K562 (cell line): Measurements from ENCODE around the gene C19orf85. TPM values are rescaled to one million over a fixed set of nuclear protein-coding genes. Genes with fewer than 3 reads are reported as not detected.

Source experiments
- ATAC-seq: fragments of 200-7000 bp; cut with Tn5 transposase; 3 replicates; pipeline ENCODE4 v1.9.1; 2020; ENCODE audit warnings: moderate library complexity
- BruUV-seq: library from RNA; stranded (reverse); fragments of 400-500 nt; replicated peaks from 2 replicates; lab custom pipeline; 2021; lab: Mats Ljungman, UMichigan
- CTCF ChIA-PET: fragments of 300-600 bp; formaldehyde crosslinking; extraction: SDS; loops from one replicate; lab custom pipeline; 2021; ENCODE audit warnings: low intra/inter-chr PET ratio; lab: Yijun Ruan, JAX
- POLR2A ChIA-PET: fragments of 300-600, 350-650 bp; sonication (Branson Sonifier 250); formaldehyde crosslinking; extraction: SDS; loops from one replicate; lab custom pipeline; 2021; ENCODE audit warnings: antibody characterized with exemption, inconsistent platforms; lab: Yijun Ruan, JAX
- DNase-seq, 4 experiments: peaks; one replicate each; pipeline versions ENCODE4 v3.0.0 to v3.0.0-alpha.2; 2011 to 2018; ENCODE audit warnings: low spot score in 3 of 4, mixed read lengths in 3 of 4; ENCODE audit errors: extremely low read depth in 1 of 4
- FAIRE-seq: peaks from 2 replicates; lab custom pipeline; 2011; peaks lifted over from hg19 to GRCh38; lab: Jason Lieb, UNC
- H2AFZ ChIP-seq: 2 replicates; pipeline ENCODE4 v1.6.0; 2011; ENCODE audit warnings: low read depth, low read length, control low read depth, inconsistent platforms
- H3K27ac ChIP-seq: fragments of 200-600 bp; 3 replicates; pipeline ENCODE4 v1.8.0; 2011; ENCODE audit warnings: low read depth, mild to moderate bottlenecking, control low read depth, inconsistent platforms, low read length, moderate library complexity, mixed read lengths; ENCODE audit errors: extremely low read depth
- H3K27me3 ChIP-seq, 2 experiments: fragments of 300-600 bp in 1 of 2; 2 replicates in 1 of 2; 3 replicates in 1 of 2; pipeline versions ENCODE4 v1.6.0 to v1.8.0; 2011; ENCODE audit warnings: inconsistent platforms in 2 of 2, low read length in 2 of 2, mild to moderate bottlenecking in 1 of 2, mixed read lengths in 1 of 2, moderate library complexity in 1 of 2; ENCODE audit not compliant: control insufficient read depth in 2 of 2, insufficient read depth in 2 of 2
- H3K36me3 ChIP-seq: fragments of 300-600 bp; 3 replicates; pipeline ENCODE4 v1.8.0; 2011; ENCODE audit warnings: mild to moderate bottlenecking, low read length, inconsistent platforms; ENCODE audit not compliant: control insufficient read depth, insufficient read depth
- H3K4me1 ChIP-seq, 2 experiments: fragments of 200-600 bp in 1 of 2; replicated peaks in 1 of 2; 2 replicates in 1 of 2; 3 replicates in 1 of 2; pipeline versions ENCODE4 v1.5.1 to v1.8.0; 2011; ENCODE audit warnings: inconsistent platforms in 2 of 2, low read length in 2 of 2, mild to moderate bottlenecking in 1 of 2, mixed read lengths in 1 of 2, moderate library complexity in 1 of 2; ENCODE audit not compliant: control insufficient read depth in 2 of 2, insufficient read depth in 2 of 2
- H3K4me2 ChIP-seq: 2 replicates; pipeline ENCODE4 v1.6.1; 2011; ENCODE audit warnings: low read length, control low read depth, inconsistent platforms, mixed read lengths; ENCODE audit not compliant: insufficient read depth
- H3K4me3 ChIP-seq: fragments of 200-600 bp; sonication (generic), shearing (Covaris generic); 2 replicates; pipeline ENCODE4 v1.5.1; 2016; ENCODE audit warnings: control low read depth, inconsistent platforms
- H3K79me2 ChIP-seq: fragments of 200-600 bp; 3 replicates; pipeline ENCODE4 v1.8.0; 2011; ENCODE audit warnings: low read length, inconsistent platforms; ENCODE audit not compliant: control insufficient read depth, insufficient read depth
- H3K9ac ChIP-seq, 2 experiments: 2 replicates each; pipeline versions ENCODE4 v1.6.0 to v1.6.1; 2011; ENCODE audit warnings: low read depth in 2 of 2, low read length in 2 of 2, control low read depth in 1 of 2, inconsistent platforms in 1 of 2, mild to moderate bottlenecking in 1 of 2, mixed read lengths in 1 of 2; ENCODE audit not compliant: insufficient read depth in 1 of 2
- H3K9me1 ChIP-seq: one replicate; pipeline ENCODE4 v1.6.0; 2011; ENCODE audit warnings: inconsistent platforms, mild to moderate bottlenecking, low read length, moderate library complexity; ENCODE audit not compliant: control insufficient read depth, insufficient read depth
- H3K9me3 ChIP-seq: replicated peaks from 2 replicates; pipeline ENCODE4 v1.5.1; 2011; ENCODE audit warnings: low read depth, low read length, inconsistent platforms; ENCODE audit not compliant: control insufficient read depth, insufficient read depth
- H4K20me1 ChIP-seq: replicated peaks from 2 replicates; pipeline ENCODE4 v1.6.1; 2011; ENCODE audit warnings: low read length, inconsistent platforms, mixed read lengths; ENCODE audit not compliant: control insufficient read depth, insufficient read depth
- ADNP ChIP-seq: fragments of 200-800 bp; sonication (Bioruptor generic); IDR thresholded peaks from 2 replicates; pipeline ENCODE4 v1.6.1; 2016; ENCODE audit warnings: missing genetic modification characterization, missing compliant biosample characterization
- ATF1 ChIP-seq, 2 experiments: fragments of 450-650 bp in 1 of 2; IDR thresholded peaks; 2 replicates each; pipeline ENCODE4 v1.6.1; 2016; ENCODE audit warnings: missing compliant biosample characterization in 1 of 2, missing genetic modification characterization in 1 of 2
- BCL6 ChIP-seq: fragments of 250-450 bp; sonication (Bioruptor Pico); IDR thresholded peaks from 2 replicates; pipeline ENCODE4 v1.4.0; 2020
- BHLHE40 ChIP-seq: IDR thresholded peaks from 2 replicates; pipeline ENCODE4 v1.6.1; 2011; ENCODE audit warnings: low read length, improper control_type of control experiment
- CBFB ChIP-seq: sonication (generic); formaldehyde crosslinking; IDR thresholded peaks from 2 replicates; pipeline ENCODE4 v1.4.0; 2020; ENCODE audit warnings: mild to moderate bottlenecking, missing genetic modification reagents
- CHCHD3 ChIP-seq: fragments of 250-450 bp; sonication (Bioruptor Pico); IDR thresholded peaks from 2 replicates; pipeline ENCODE4 v2.1.2; 2022; ENCODE audit warnings: mild to moderate bottlenecking
- HMG20A ChIP-seq: fragments of 450-650 bp; formaldehyde crosslinking; conservative IDR thresholded peaks from 2 replicates; pipeline ENCODE4 v1.4.0; 2020; ENCODE audit warnings: mild to moderate bottlenecking, mixed read lengths
- ID3 ChIP-seq, 2 experiments: fragments of 250-450 bp in 1 of 2; fragments of 450-650 bp in 1 of 2; sonication (Bioruptor Pico) in 1 of 2; IDR thresholded peaks; 2 replicates each; pipeline versions ENCODE4 v1.6.1 to v1.8.0; 2016 to 2021; ENCODE audit warnings: mild to moderate bottlenecking in 2 of 2, moderate library complexity in 2 of 2, missing compliant biosample characterization in 1 of 2, missing genetic modification characterization in 1 of 2
- PTTG1 ChIP-seq: fragments of 450-650 bp; IDR thresholded peaks from 2 replicates; pipeline ENCODE4 v1.6.1; 2016; ENCODE audit warnings: low read depth, mild to moderate bottlenecking, missing genetic modification characterization, missing compliant biosample characterization
- SMARCA4 ChIP-seq: fragments of 450-650 bp; IDR thresholded peaks from 2 replicates; pipeline ENCODE4 v1.6.1; 2016
- SRF ChIP-seq, 2 experiments: fragments of 250-450, 450-650 bp in 1 of 2; sonication (Bioruptor Pico) in 1 of 2; sonication (generic) in 1 of 2; formaldehyde crosslinking; IDR thresholded peaks; 2 replicates each; pipeline versions ENCODE4 v1.5.0 to v1.5.1; 2020 to 2022; ENCODE audit warnings: mild to moderate bottlenecking in 1 of 2, missing genetic modification reagents in 1 of 2
- TCF7 ChIP-seq: sonication (generic); IDR thresholded peaks from 2 replicates; pipeline ENCODE4 v1.6.1; 2016; ENCODE audit warnings: antibody characterized with exemption, borderline replicate concordance
- WGBS: fragments of 100-300 bp; shearing (Covaris generic); methylation state at CpG from one replicate; pipeline ENCODE4 v1.1.6; 2016; ENCODE audit warnings: low coverage, mixed read lengths; ENCODE audit not compliant: insufficient coverage; ENCODE audit errors: missing lambda C conversion rate; 5-methylcytosine and 5-hydroxymethylcytosine counted together
- in situ Hi-C: fragments of 300-500 bp; cut with MboI; formaldehyde crosslinking; loops from 4 replicates; pipeline ENCODE4 v1.15.0; 2018; ENCODE audit warnings: inconsistent platforms, mixed read lengths
- intact Hi-C: fragments of 100-400 bp; cut with micrococcal nuclease; formaldehyde crosslinking; loops from 2 replicates; pipeline ENCODE4 v1.14.2; 2022
- polyA plus RNA-seq, 8 experiments: library from polyadenylated mRNA; depleted of rRNA in 4 of 8; stranded (reverse) in 5 of 8; unstranded in 3 of 8; fragments of >200 nt; fragmentation: Nextera tagmentation in 2 of 8; fragmentation: Illumina TruSeq in 1 of 8; extraction: Ambion mirVana in 2 of 8; extraction: Trizol in 1 of 8; gene quantifications; 2 replicates each; pipeline versions ENCODE4 v1.2.1 to v1.2.3, GENCODE V29; 2011 to 2014; ENCODE audit warnings: inconsistent platforms in 1 of 8, missing spikeins in 1 of 8
- total RNA-seq, 7 experiments: library from RNA; depleted of rRNA in 6 of 7; stranded (reverse); fragments of >200 nt in 6 of 7; fragmentation: Illumina TruSeq in 2 of 7; extraction: Trizol in 2 of 7; gene quantifications; 2 replicates each; pipeline versions ENCODE4 v1.2.1 to v1.2.3, GENCODE V29; 2011 to 2021; ENCODE audit warnings: low replicate concordance in 1 of 7
- TF ChIP-seq, protein P1 (sequence below): fragments of 450-650 bp; formaldehyde crosslinking; conservative IDR thresholded peaks from 2 replicates; pipeline ENCODE4 v1.4.0; 2022; ENCODE audit warnings: mild to moderate bottlenecking, missing genetic modification characterization
- TF ChIP-seq, protein P2 (sequence below): sonication (generic); formaldehyde crosslinking; IDR thresholded peaks from 2 replicates; pipeline ENCODE4 v1.8.0; 2022; ENCODE audit warnings: mild to moderate bottlenecking, low read depth, missing genetic modification reagents
- TF ChIP-seq, protein P3 (sequence below): fragments of 450-650 bp; IDR thresholded peaks from 2 replicates; pipeline ENCODE4 v1.6.1; 2016

Gene C19orf85
- total and polyA plus RNA-seq, 9 of the 15 experiments (the other 6 are each of a cell fraction or from before 2014, with no cell fraction given): not detected

- TF ChIP-seq, protein P1, sequence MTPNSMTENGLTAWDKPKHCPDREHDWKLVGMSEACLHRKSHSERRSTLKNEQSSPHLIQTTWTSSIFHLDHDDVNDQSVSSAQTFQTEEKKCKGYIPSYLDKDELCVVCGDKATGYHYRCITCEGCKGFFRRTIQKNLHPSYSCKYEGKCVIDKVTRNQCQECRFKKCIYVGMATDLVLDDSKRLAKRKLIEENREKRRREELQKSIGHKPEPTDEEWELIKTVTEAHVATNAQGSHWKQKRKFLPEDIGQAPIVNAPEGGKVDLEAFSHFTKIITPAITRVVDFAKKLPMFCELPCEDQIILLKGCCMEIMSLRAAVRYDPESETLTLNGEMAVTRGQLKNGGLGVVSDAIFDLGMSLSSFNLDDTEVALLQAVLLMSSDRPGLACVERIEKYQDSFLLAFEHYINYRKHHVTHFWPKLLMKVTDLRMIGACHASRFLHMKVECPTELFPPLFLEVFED (CRISPR knock-in tag): peak; percentile 43; the same call in 1 of the 2 replicates
- TF ChIP-seq ATF1 (CRISPR knock-in tag; IDR thresholded peaks at IDR 0.05) (no peak), ATF1 (tag; IDR thresholded peaks at IDR 0.05) (no peak), CBFB (CRISPR knock-in tag) (0 out of 2 replicates have a peak, but pooled peaks have one; percentile 60), ADNP (tag) (peak; percentile 42; the same call in 1 of the 2 replicates), SMARCA4 (no peak)
- TF ChIP-seq, protein P2, sequence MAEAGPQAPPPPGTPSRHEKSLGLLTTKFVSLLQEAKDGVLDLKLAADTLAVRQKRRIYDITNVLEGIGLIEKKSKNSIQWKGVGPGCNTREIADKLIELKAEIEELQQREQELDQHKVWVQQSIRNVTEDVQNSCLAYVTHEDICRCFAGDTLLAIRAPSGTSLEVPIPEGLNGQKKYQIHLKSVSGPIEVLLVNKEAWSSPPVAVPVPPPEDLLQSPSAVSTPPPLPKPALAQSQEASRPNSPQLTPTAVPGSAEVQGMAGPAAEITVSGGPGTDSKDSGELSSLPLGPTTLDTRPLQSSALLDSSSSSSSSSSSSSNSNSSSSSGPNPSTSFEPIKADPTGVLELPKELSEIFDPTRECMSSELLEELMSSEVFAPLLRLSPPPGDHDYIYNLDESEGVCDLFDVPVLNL (CRISPR knock-in tag): no peak
Measured at GRCh38 chr19:55434356-55434919, 30.1 kb downstream of the C19orf85 start (continued).

GRCh38 chr19:55433292-55433691 is 31.3 kb downstream of the C19orf85 start:
- no peaks in the 10 kb centered on the region for H3K9me1 ChIP-seq
- no peak overlapping the region for H3K27ac ChIP-seq
- no peaks in the 10 kb centered on the region for H3K79me2 ChIP-seq
- POLR2A ChIA-PET: interaction anchor here (0.6 kb wide), 1 partner anchor 38 kb away, joined by 3 read pairs; no protein-coding TSS in a partner anchor
- peaks cover 0 to 18% of the 10 kb centered on the region in 2 experiments; a peak in 2 of 5 replicates for H3K4me1 ChIP-seq
- intact Hi-C loops (no loop called here), in situ Hi-C loops (loop anchor here (25.0 kb wide), 1 partner anchor 771 kb away; the partner anchor contains the start of gene LILRB4)
- no peak for FAIRE-seq
- no peak for DNase-seq
- ATAC-seq: no peak
- peaks cover 4% of the 10 kb centered on the region for H4K20me1 ChIP-seq
- H3K9ac ChIP-seq: no peak overlapping the region
- no peak overlapping the region for H3K4me3 ChIP-seq
- no TSS peak for BruUV-seq
- no peak for TF ChIP-seq BCL6 (CRISPR knock-in tag)
- TF ChIP-seq TCF7: no peak
- no peak for TF ChIP-seq SRF (CRISPR knock-in tag; IDR thresholded peaks at IDR 0.05)
- TF ChIP-seq CHCHD3 (CRISPR knock-in tag): no peak
- no peak for TF ChIP-seq BHLHE40
- TF ChIP-seq, protein P3, sequence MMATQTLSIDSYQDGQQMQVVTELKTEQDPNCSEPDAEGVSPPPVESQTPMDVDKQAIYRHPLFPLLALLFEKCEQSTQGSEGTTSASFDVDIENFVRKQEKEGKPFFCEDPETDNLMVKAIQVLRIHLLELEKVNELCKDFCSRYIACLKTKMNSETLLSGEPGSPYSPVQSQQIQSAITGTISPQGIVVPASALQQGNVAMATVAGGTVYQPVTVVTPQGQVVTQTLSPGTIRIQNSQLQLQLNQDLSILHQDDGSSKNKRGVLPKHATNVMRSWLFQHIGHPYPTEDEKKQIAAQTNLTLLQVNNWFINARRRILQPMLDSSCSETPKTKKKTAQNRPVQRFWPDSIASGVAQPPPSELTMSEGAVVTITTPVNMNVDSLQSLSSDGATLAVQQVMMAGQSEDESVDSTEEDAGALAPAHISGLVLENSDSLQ: no peak
- no peak for TF ChIP-seq HMG20A
- TF ChIP-seq PTTG1 (tag): no peak
- no peak for TF ChIP-seq ID3 (CRISPR knock-in tag; IDR thresholded peaks at IDR 0.05)
- TF ChIP-seq ID3 (tag; IDR thresholded peaks at IDR 0.05): no peak
- TF ChIP-seq, all 486 proteins: peak for 0
- Histone ChIP-seq H3K9me3 (no peaks in the 10 kb centered on the region), H3K27me3 (peaks cover 0 to 13% of the 10 kb centered on the region in 2 experiments; a peak in 2 of 5 replicates), H3K36me3 (no peaks in the 10 kb centered on the region), H2AFZ (no peak overlapping the region), H3K4me2 (no peak overlapping the region)
- 77% methylated on average over 25 of the region's 48 CpGs for WGBS
- CTCF ChIA-PET: no interaction called here
